HEK293 (cell line): ENCODE measurements around the gene PGAM5.

Experiments
- ELK4 ChIP-seq: IDR thresholded peaks from 2 replicates; pipeline ENCODE4 v1.6.1; 2011; ENCODE audit warnings: mild to moderate bottlenecking, low read depth, low read length, borderline replicate concordance
- GLIS1 ChIP-seq: fragments of 450-650 bp; formaldehyde crosslinking; IDR thresholded peaks from 2 replicates; pipeline ENCODE4 v1.5.1; 2016; ENCODE audit warnings: missing biosample characterization, missing genetic modification characterization
- SCRT1 ChIP-seq: fragments of 450-650 bp; formaldehyde crosslinking; IDR thresholded peaks from 2 replicates; pipeline ENCODE4 v1.5.1; 2016; ENCODE audit warnings: missing biosample characterization, missing genetic modification characterization, borderline replicate concordance
- SP7 ChIP-seq: fragments of 450-650 bp; formaldehyde crosslinking; IDR thresholded peaks from 2 replicates; pipeline ENCODE4 v1.5.1; 2016; ENCODE audit warnings: missing biosample characterization, missing genetic modification characterization
- YY1 ChIP-seq: fragments of 450-650 bp; formaldehyde crosslinking; IDR thresholded peaks from 2 replicates; pipeline ENCODE4 v1.5.1; 2018; ENCODE audit warnings: missing biosample characterization, missing genetic modification characterization
- ZBTB20 ChIP-seq: fragments of 450-650 bp; formaldehyde crosslinking; IDR thresholded peaks from 2 replicates; pipeline ENCODE4 v1.5.1; 2016; ENCODE audit warnings: missing biosample characterization, missing genetic modification characterization
- ZFHX2 ChIP-seq: fragments of 450-650 bp; formaldehyde crosslinking; conservative IDR thresholded peaks from 2 replicates; pipeline ENCODE4 v1.5.1; 2016; ENCODE audit warnings: missing biosample characterization, missing genetic modification characterization
- ZNF148 ChIP-seq: fragments of 450-650 bp; formaldehyde crosslinking; IDR thresholded peaks from 2 replicates; pipeline ENCODE4 v1.5.0; 2017; ENCODE audit warnings: missing biosample characterization, missing genetic modification characterization, borderline replicate concordance
- ZNF202 ChIP-seq: fragments of 450-650 bp; formaldehyde crosslinking; IDR thresholded peaks from 2 replicates; pipeline ENCODE4 v1.5.1; 2016; ENCODE audit warnings: missing biosample characterization, missing genetic modification characterization, borderline replicate concordance
- ZNF211 ChIP-seq: fragments of 450-650 bp; formaldehyde crosslinking; IDR thresholded peaks from 2 replicates; pipeline ENCODE4 v1.5.1; 2016; ENCODE audit warnings: low read depth, missing biosample characterization, missing genetic modification characterization
- ZNF23 ChIP-seq: fragments of 450-650 bp; formaldehyde crosslinking; IDR thresholded peaks from 2 replicates; pipeline ENCODE4 v1.5.1; 2016; ENCODE audit warnings: missing biosample characterization, missing genetic modification characterization, borderline replicate concordance
- ZNF24 ChIP-seq: fragments of 450-650 bp; formaldehyde crosslinking; IDR thresholded peaks from 2 replicates; pipeline ENCODE4 v1.5.1; 2016; ENCODE audit warnings: missing biosample characterization, missing genetic modification characterization
- ZNF292 ChIP-seq: fragments of 450-650 bp; formaldehyde crosslinking; IDR thresholded peaks from 2 replicates; pipeline ENCODE4 v1.5.1; 2016; ENCODE audit warnings: low read depth, missing biosample characterization, missing genetic modification characterization, borderline replicate concordance
- ZNF362 ChIP-seq: fragments of 450-650 bp; formaldehyde crosslinking; IDR thresholded peaks from 2 replicates; pipeline ENCODE4 v1.5.1; 2016; ENCODE audit warnings: missing biosample characterization, missing genetic modification characterization
- ZNF416 ChIP-seq: fragments of 450-650 bp; formaldehyde crosslinking; IDR thresholded peaks from 2 replicates; pipeline ENCODE4 v1.5.1; 2016; ENCODE audit warnings: missing biosample characterization, missing genetic modification characterization
- ZNF501 ChIP-seq: fragments of 450-650 bp; formaldehyde crosslinking; IDR thresholded peaks from 2 replicates; pipeline ENCODE4 v1.5.1; 2016; ENCODE audit warnings: missing biosample characterization, missing genetic modification characterization
- ZNF510 ChIP-seq: fragments of 450-650 bp; formaldehyde crosslinking; IDR thresholded peaks from 2 replicates; pipeline ENCODE4 v1.5.1; 2018; ENCODE audit warnings: mild to moderate bottlenecking, missing genetic modification characterization, missing biosample characterization; ENCODE audit not compliant: insufficient replicate concordance
- ZNF521 ChIP-seq: fragments of 450-650 bp; formaldehyde crosslinking; IDR thresholded peaks from 2 replicates; pipeline ENCODE4 v1.5.1; 2017; ENCODE audit warnings: missing biosample characterization, mild to moderate bottlenecking, missing genetic modification characterization
- ZNF548 ChIP-seq: fragments of 450-650 bp; formaldehyde crosslinking; IDR thresholded peaks from 2 replicates; pipeline ENCODE4 v1.5.1; 2016; ENCODE audit warnings: missing biosample characterization, missing genetic modification characterization
- ZNF658 ChIP-seq: fragments of 450-650 bp; formaldehyde crosslinking; IDR thresholded peaks from 2 replicates; pipeline ENCODE4; 2016; ENCODE audit warnings: missing biosample characterization, missing genetic modification characterization
- ZNF660 ChIP-seq: fragments of 450-650 bp; IDR thresholded peaks from 2 replicates; pipeline ENCODE4 v1.5.1; 2018; ENCODE audit warnings: missing biosample characterization, mild to moderate bottlenecking, missing genetic modification characterization
- ZNF747 ChIP-seq: fragments of 450-650 bp; formaldehyde crosslinking; IDR thresholded peaks from 2 replicates; pipeline ENCODE4 v1.5.1; 2016; ENCODE audit warnings: missing biosample characterization, missing genetic modification characterization
- ZNF830 ChIP-seq: fragments of 450-650 bp; IDR thresholded peaks from 2 replicates; pipeline ENCODE4 v1.5.0; 2018; ENCODE audit warnings: missing biosample characterization, missing genetic modification characterization, low read depth, mild to moderate bottlenecking, moderate library complexity
- ZNF837 ChIP-seq: fragments of 450-650 bp; formaldehyde crosslinking; IDR thresholded peaks from 2 replicates; pipeline ENCODE4 v1.5.1; 2016; ENCODE audit warnings: missing biosample characterization, missing genetic modification characterization
- TF ChIP-seq, protein P1 (sequence below): fragments of 450-650 bp; formaldehyde crosslinking; IDR thresholded peaks from 2 replicates; pipeline ENCODE4 v1.5.1; 2016; ENCODE audit warnings: missing biosample characterization, missing genetic modification characterization
- TF ChIP-seq, protein P2 (sequence below): fragments of 450-650 bp; formaldehyde crosslinking; IDR thresholded peaks from 2 replicates; pipeline ENCODE4 v1.5.1; 2017; ENCODE audit warnings: missing biosample characterization, missing genetic modification characterization
- TF ChIP-seq, protein P3 (sequence below): fragments of 450-650 bp; formaldehyde crosslinking; IDR thresholded peaks from 2 replicates; pipeline ENCODE4 v1.5.1; 2016; ENCODE audit warnings: missing biosample characterization, missing genetic modification characterization

The PGAM5 gene

DNA sequence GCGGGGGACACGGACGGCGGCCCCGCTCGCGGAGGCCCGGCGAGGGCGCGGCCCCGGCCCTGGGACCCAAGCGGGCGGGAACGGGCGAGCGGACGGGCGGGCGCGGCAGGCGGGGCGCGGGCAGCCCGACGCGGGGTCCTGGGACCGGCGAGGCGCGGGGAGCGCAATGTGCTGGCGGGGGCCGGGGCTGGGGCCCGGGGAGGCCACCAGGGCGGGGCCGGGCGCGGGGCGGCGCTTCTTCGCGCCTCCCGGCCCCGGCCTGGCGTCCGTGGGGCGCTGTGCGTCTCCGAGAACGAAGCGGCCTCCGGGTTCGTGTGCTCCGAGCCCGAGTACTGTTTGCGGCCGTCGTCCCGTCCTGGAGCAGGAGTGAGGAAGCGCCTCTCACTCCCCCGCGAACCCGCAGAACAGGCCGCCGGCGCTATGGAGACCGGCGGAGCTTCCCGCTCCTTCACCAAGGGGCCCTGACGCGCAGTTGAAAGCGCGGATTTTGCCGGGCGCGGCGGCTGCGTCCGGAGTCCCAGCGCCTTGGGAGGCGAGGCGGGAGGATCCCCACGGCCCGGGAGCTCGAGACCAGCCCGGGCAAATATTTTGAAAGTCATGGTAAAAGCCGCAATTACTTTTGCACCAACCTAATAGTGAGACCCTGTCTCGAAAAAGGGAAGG lies 51.4 kb downstream of the PGAM5 start (continued):
- TF ChIP-seq ZNF292 (no peak), ZNF548 (no peak), ZNF148 (no peak), ZNF510 (tag by site-specific recombination) (peak; percentile 28), ZNF362 (tag by site-specific recombination) (no peak), ZNF837 (no peak), ZFHX2 (peak; percentile 33; the same call in 1 of the 2 replicates), SCRT1 (no peak), ZNF747 (no peak), ZNF660 (tag by site-specific recombination) (peak; percentile 91), ZBTB20 (tag by site-specific recombination) (peak; percentile 96), ZNF658 (no peak), ELK4 (no peak), ZNF202 (no peak), ZNF501 (tag by site-specific recombination) (peak; percentile 89), ZNF23 (tag by site-specific recombination) (no peak), SP7 (tag by site-specific recombination) (peak; percentile 82), ZNF416 (tag by site-specific recombination) (no peak), YY1 (tag by site-specific recombination) (0 out of 2 replicates have a peak, but pooled peaks have one; percentile 41), ZNF521 (tag by site-specific recombination) (no peak), ZNF24 (tag by site-specific recombination) (no peak), GLIS1 (tag by site-specific recombination) (peak; percentile 82), ZNF211 (tag by site-specific recombination) (no peak), ZNF830 (tag by site-specific recombination) (no peak)
- TF ChIP-seq, protein P1, sequence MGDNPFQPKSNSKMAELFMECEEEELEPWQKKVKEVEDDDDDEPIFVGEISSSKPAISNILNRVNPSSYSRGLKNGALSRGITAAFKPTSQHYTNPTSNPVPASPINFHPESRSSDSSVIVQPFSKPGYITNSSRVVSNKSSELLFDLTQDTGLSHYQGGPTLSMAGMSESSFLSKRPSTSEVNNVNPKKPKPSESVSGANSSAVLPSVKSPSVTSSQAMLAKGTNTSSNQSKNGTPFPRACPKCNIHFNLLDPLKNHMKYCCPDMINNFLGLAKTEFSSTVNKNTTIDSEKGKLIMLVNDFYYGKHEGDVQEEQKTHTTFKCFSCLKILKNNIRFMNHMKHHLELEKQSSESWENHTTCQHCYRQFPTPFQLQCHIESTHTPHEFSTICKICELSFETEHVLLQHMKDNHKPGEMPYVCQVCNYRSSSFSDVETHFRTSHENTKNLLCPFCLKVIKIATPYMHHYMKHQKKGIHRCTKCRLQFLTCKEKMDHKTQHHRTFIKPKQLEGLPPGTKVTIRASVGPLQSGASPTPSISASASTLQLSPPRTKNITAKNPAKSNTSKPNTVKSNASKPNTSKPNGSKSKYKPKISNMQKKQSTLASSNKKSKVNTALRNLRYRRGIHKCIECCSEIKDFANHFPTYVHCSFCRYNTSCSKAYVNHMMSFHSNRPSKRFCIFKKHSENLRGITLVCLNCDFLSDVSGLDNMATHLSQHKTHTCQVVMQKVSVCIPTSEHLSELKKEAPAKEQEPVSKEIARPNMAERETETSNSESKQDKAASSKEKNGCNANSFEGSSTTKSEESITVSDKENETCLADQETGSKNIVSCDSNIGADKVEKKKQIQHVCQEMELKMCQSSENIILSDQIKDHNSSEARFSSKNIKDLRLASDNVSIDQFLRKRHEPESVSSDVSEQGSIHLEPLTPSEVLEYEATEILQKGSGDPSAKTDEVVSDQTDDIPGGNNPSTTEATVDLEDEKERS (tag by site-specific recombination): no peak; the same call in 1 of the 2 replicates
- TF ChIP-seq, protein P2, sequence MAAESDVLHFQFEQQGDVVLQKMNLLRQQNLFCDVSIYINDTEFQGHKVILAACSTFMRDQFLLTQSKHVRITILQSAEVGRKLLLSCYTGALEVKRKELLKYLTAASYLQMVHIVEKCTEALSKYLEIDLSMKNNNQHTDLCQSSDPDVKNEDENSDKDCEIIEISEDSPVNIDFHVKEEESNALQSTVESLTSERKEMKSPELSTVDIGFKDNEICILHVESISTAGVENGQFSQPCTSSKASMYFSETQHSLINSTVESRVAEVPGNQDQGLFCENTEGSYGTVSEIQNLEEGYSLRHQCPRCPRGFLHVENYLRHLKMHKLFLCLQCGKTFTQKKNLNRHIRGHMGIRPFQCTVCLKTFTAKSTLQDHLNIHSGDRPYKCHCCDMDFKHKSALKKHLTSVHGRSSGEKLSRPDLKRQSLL (tag by site-specific recombination): 0 out of 2 replicates have a peak, but pooled peaks have one; percentile 25
- TF ChIP-seq, protein P3, sequence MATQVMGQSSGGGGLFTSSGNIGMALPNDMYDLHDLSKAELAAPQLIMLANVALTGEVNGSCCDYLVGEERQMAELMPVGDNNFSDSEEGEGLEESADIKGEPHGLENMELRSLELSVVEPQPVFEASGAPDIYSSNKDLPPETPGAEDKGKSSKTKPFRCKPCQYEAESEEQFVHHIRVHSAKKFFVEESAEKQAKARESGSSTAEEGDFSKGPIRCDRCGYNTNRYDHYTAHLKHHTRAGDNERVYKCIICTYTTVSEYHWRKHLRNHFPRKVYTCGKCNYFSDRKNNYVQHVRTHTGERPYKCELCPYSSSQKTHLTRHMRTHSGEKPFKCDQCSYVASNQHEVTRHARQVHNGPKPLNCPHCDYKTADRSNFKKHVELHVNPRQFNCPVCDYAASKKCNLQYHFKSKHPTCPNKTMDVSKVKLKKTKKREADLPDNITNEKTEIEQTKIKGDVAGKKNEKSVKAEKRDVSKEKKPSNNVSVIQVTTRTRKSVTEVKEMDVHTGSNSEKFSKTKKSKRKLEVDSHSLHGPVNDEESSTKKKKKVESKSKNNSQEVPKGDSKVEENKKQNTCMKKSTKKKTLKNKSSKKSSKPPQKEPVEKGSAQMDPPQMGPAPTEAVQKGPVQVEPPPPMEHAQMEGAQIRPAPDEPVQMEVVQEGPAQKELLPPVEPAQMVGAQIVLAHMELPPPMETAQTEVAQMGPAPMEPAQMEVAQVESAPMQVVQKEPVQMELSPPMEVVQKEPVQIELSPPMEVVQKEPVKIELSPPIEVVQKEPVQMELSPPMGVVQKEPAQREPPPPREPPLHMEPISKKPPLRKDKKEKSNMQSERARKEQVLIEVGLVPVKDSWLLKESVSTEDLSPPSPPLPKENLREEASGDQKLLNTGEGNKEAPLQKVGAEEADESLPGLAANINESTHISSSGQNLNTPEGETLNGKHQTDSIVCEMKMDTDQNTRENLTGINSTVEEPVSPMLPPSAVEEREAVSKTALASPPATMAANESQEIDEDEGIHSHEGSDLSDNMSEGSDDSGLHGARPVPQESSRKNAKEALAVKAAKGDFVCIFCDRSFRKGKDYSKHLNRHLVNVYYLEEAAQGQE: peak; percentile 48; the same call in 1 of the 2 replicates
